Fibroblast of lung (primary cell): ENCODE data around the gene RAD18. TPM values are rescaled to one million over a fixed set of nuclear protein-coding genes. Genes with fewer than 3 reads are reported as not detected.

ENCODE experiments used
- DNase-seq, 2 donors: peaks; one replicate each; pipeline versions ENCODE4 v3.0.0 to v3.0.0-alpha.2; 2010; ENCODE audit warnings: low read depth in 2 of 2
- H2AFZ ChIP-seq: 2 replicates; pipeline ENCODE4 v1.5.1; 2012; ENCODE audit warnings: low read length, control low read depth, inconsistent platforms
- H3K27ac ChIP-seq: 2 replicates; pipeline ENCODE4 v1.5.1; 2011; ENCODE audit warnings: low read length, control low read depth; ENCODE audit not compliant: insufficient read depth
- H3K27me3 ChIP-seq: 2 replicates; pipeline ENCODE4 v1.5.1; 2011; ENCODE audit warnings: mild to moderate bottlenecking, low read length; ENCODE audit not compliant: control insufficient read depth, insufficient read depth
- H3K36me3 ChIP-seq: 2 replicates; pipeline ENCODE4 v1.5.1; 2011; ENCODE audit warnings: low read length; ENCODE audit not compliant: control insufficient read depth, insufficient read depth
- H3K4me1 ChIP-seq: 2 replicates; pipeline ENCODE4 v1.5.1; 2011; ENCODE audit warnings: low read length; ENCODE audit not compliant: control insufficient read depth, insufficient read depth; ENCODE audit errors: extremely low read depth
- H3K4me2 ChIP-seq: 2 replicates; pipeline ENCODE4 v1.5.1; 2011; ENCODE audit warnings: low read length, control low read depth; ENCODE audit not compliant: insufficient read depth; ENCODE audit errors: extremely low read depth
- H3K4me3 ChIP-seq, 4 experiments: fragments of 200-600 bp in 1 of 4; sonication (generic) in 1 of 4; replicated peaks in 1 of 4; 2 replicates each; pipeline ENCODE4 v1.5.1; 2011 to 2016; ENCODE audit warnings: low read length in 4 of 4, low read depth in 3 of 4, mild to moderate bottlenecking in 3 of 4, control low read depth in 2 of 4, inconsistent platforms in 1 of 4, mixed read lengths in 1 of 4; ENCODE audit not compliant: insufficient read depth in 1 of 4; ENCODE audit errors: control extremely low read depth in 1 of 4
- H3K79me2 ChIP-seq: 2 replicates; pipeline ENCODE4 v1.5.1; 2012; ENCODE audit warnings: mild to moderate bottlenecking, low read length, inconsistent platforms; ENCODE audit not compliant: control insufficient read depth, insufficient read depth
- H3K9ac ChIP-seq: 2 replicates; pipeline ENCODE4 v1.5.1; 2011; ENCODE audit warnings: mild to moderate bottlenecking, low read length, control low read depth; ENCODE audit not compliant: insufficient read depth
- H3K9me3 ChIP-seq: 2 replicates; pipeline ENCODE4 v1.5.1; 2012; ENCODE audit warnings: low read depth, low read length; ENCODE audit not compliant: control insufficient read depth, insufficient read depth
- H4K20me1 ChIP-seq: 2 replicates; pipeline ENCODE4 v1.5.1; 2011; ENCODE audit warnings: low read length; ENCODE audit not compliant: control insufficient read depth, insufficient read depth; ENCODE audit errors: extremely low read depth
- EZH2 ChIP-seq: IDR thresholded peaks from 2 replicates; pipeline ENCODE4 v1.5.1; 2012; ENCODE audit warnings: low read length, control low read depth, mild to moderate bottlenecking; ENCODE audit errors: missing control alignments
- polyA plus RNA-seq, 2 donors: library from polyadenylated mRNA; depleted of rRNA in 1 of 2; stranded (reverse) in 1 of 2; unstranded in 1 of 2; fragments of >200 nt; gene quantifications; 2 replicates each; pipeline ENCODE4 v1.2.1, GENCODE V29; 2011 to 2012; ENCODE audit warnings: missing spikeins in 1 of 2
- total RNA-seq: library from RNA; depleted of rRNA; stranded (reverse); fragments of >200 nt; gene quantifications from 2 replicates; pipeline ENCODE4 v1.2.1, GENCODE V29; 2014
- TF ChIP-seq, protein P1 (sequence below), 2 donors: IDR thresholded peaks in 1 of 2; conservative IDR thresholded peaks in 1 of 2; 1 replicate in 1 of 2; 2 replicates in 1 of 2; pipeline ENCODE4 v1.5.1; 2011 to 2012; ENCODE audit warnings: low read length in 2 of 2, control low read depth in 1 of 2, inconsistent platforms in 1 of 2, low read depth in 1 of 2, mild to moderate bottlenecking in 1 of 2

Gene RAD18
- total and polyA plus RNA-seq, 2 donors (not counting 1 experiment from before 2014, with no cell fraction given), result 6.1 to 9.9 TPM

DNA sequence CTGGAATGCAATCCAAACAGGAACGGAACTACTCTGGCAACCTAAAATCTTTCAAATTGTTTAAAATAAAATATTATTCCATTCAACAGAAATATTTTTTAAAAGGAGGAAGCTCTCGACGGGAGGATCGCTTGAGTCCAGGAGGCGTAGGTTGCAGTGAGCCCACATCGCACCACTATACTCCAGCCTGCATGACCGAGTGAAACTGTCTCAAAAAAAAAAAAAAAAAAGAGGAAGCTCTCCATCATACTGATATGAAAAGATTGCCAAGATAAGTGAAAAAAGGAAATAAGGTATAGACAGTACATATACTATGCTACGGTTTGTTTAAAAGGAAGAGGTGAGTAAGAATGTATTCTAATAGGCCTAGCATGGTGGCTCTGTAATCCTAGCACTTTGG is 3.6 kb downstream of the RAD18 start:
- Histone ChIP-seq H3K27ac (no peak overlapping the region), H3K9ac (no peak overlapping the region)
- no peak for TF ChIP-seq EZH2

DNA sequence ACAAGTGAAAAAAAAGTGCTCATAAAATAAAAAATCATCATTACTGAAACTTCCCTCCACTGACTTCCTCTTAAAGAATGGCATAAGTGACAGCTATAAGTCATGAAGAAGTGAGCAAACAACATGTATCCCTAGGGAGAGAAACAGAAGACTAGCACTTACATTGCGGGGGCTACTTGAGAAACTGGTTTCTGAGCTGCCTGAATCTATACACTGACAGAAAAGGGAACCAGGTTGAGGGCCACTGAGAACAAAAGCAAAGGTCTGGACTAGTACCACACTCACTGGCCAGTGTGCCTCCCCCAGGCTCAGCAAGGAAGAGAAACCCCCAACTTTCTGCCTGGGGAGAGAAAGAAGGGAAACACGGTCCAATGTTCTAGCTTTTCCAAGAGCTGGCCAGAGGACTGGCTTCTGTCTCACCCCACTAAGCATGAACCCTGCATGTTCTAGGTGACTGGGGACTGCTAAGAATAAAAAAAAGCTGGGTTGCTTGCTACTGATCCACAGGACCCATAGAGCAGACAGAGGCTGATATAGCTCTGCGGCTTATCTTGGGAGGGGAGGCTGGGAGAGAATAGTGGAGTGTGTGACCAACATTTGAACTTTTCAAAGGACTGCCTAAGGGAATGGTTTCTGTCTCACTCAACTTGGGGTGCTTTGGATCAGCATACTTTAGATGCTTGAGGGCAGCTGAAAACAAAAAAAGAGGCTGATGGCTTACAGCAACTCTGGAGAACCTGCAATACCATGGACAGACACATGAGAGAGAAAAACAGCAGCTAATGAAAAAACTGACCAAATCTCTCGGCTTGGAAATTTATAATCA is 8.1 kb downstream of the RAD18 start:
- Histone ChIP-seq H3K4me3 (no peak overlapping the region), H3K9ac (no peak overlapping the region), H3K4me2 (no peak overlapping the region)

More for the DNA sequence above, 3.6 kb downstream of the RAD18 start:
- no peak for DNase-seq
- no peak overlapping the region for H2AFZ ChIP-seq
- no peaks in the 10 kb centered on the region for H3K27me3 ChIP-seq
- H3K36me3 ChIP-seq, result no peaks in the 10 kb centered on the region
- H3K4me1 ChIP-seq, result peaks cover 2% of the 10 kb centered on the region
- no peaks in the 10 kb centered on the region for H3K9me3 ChIP-seq
- no peaks in the 10 kb centered on the region for H4K20me1 ChIP-seq
- peaks cover 50% of the 10 kb centered on the region for H3K79me2 ChIP-seq
- no peak overlapping the region for H3K4me2 ChIP-seq
- H3K4me3 ChIP-seq, result no peak overlapping the region

DNA sequence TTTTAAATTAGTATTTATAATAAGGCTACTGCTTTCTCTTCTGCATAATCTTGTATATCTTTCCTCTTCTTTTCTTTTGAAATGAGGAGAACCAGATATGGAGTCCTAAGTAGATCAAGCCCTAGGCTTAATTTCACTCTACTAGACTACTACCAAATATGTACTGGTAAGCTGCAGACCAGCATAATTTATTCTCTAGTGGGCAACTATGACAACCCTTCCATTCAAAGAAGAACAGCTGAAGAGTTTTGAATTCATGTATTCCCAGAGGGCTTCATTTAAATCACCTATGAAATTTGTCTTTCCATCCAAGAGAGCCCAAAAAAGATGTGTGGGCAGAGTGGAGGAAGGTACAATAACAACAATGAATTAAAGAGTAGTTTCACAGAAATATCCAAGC is 10.0 kb downstream of the RAD18 start:
- Histone ChIP-seq H4K20me1 (no peaks in the 10 kb centered on the region), H3K36me3 (no peaks in the 10 kb centered on the region), H3K9ac (no peak overlapping the region), H2AFZ (no peak overlapping the region), H3K27ac (no peak overlapping the region), H3K4me3 (no peak overlapping the region), H3K4me1 (no peaks in the 10 kb centered on the region), H3K27me3 (no peaks in the 10 kb centered on the region), H3K9me3 (no peaks in the 10 kb centered on the region), H3K4me2 (no peak overlapping the region), H3K79me2 (peaks cover 30% of the 10 kb centered on the region)
- DNase-seq, result no peak
- TF ChIP-seq, protein P1, sequence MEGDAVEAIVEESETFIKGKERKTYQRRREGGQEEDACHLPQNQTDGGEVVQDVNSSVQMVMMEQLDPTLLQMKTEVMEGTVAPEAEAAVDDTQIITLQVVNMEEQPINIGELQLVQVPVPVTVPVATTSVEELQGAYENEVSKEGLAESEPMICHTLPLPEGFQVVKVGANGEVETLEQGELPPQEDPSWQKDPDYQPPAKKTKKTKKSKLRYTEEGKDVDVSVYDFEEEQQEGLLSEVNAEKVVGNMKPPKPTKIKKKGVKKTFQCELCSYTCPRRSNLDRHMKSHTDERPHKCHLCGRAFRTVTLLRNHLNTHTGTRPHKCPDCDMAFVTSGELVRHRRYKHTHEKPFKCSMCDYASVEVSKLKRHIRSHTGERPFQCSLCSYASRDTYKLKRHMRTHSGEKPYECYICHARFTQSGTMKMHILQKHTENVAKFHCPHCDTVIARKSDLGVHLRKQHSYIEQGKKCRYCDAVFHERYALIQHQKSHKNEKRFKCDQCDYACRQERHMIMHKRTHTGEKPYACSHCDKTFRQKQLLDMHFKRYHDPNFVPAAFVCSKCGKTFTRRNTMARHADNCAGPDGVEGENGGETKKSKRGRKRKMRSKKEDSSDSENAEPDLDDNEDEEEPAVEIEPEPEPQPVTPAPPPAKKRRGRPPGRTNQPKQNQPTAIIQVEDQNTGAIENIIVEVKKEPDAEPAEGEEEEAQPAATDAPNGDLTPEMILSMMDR (conservative IDR thresholded peaks at IDR 0.05 in 1 of 2, IDR thresholded peaks at IDR 0.05 in 1 of 2; ENCODE audit: low read depth in 1 of 2, low read length in 2 of 2), result no peak
- no peak for TF ChIP-seq EZH2

More for the DNA sequence above, 8.1 kb downstream of the RAD18 start:
- H3K27ac ChIP-seq, result no peak overlapping the region
- H3K79me2 ChIP-seq, result peaks cover 36% of the 10 kb centered on the region
- H3K36me3 ChIP-seq, result no peaks in the 10 kb centered on the region
- no peaks in the 10 kb centered on the region for H3K9me3 ChIP-seq
- TF ChIP-seq, protein P1 (conservative IDR thresholded peaks at IDR 0.05 in 1 of 2, IDR thresholded peaks at IDR 0.05 in 1 of 2; ENCODE audit: low read depth in 1 of 2, low read length in 2 of 2), result no peak
- TF ChIP-seq EZH2, result no peak
- peak in 1 of 2 donors; percentile 86 for DNase-seq
- H3K4me1 ChIP-seq, result no peaks in the 10 kb centered on the region
- H2AFZ ChIP-seq, result no peak overlapping the region
- H4K20me1 ChIP-seq, result no peaks in the 10 kb centered on the region
- H3K27me3 ChIP-seq, result no peaks in the 10 kb centered on the region
